Mucosa of stomach (tissue), 1 donor: ENCODE data around the gene ZFHX3.
A peak's percentile ranks its signal among the peaks of the same experiment; 100 is the strongest.

Experiments used
- H3K27me3 ChIP-seq: one replicate; pipeline ENCODE4 v1.7.0; 2013; ENCODE audit warnings: mild to moderate bottlenecking, low read length; ENCODE audit not compliant: control insufficient read depth, insufficient read depth
- H3K36me3 ChIP-seq: one replicate; pipeline ENCODE4 v1.7.0; 2013; ENCODE audit warnings: low read length; ENCODE audit not compliant: control insufficient read depth, insufficient read depth
- H3K4me1 ChIP-seq: one replicate; pipeline ENCODE4 v1.7.0; 2013; ENCODE audit warnings: mild to moderate bottlenecking, low read length; ENCODE audit not compliant: control insufficient read depth, insufficient read depth
- H3K4me3 ChIP-seq: one replicate; pipeline ENCODE4 v1.7.0; 2013; ENCODE audit warnings: low read length
- H3K9ac ChIP-seq: one replicate; pipeline ENCODE4 v1.7.0; 2013; ENCODE audit warnings: mild to moderate bottlenecking, low read length, moderate library complexity
- H3K9me3 ChIP-seq: one replicate; pipeline ENCODE4 v1.7.0; 2013; ENCODE audit warnings: mild to moderate bottlenecking, low read length, moderate library complexity; ENCODE audit not compliant: control insufficient read depth
- donor health status: Pancreatic carcinoma.

Gene ZFHX3

DNA sequence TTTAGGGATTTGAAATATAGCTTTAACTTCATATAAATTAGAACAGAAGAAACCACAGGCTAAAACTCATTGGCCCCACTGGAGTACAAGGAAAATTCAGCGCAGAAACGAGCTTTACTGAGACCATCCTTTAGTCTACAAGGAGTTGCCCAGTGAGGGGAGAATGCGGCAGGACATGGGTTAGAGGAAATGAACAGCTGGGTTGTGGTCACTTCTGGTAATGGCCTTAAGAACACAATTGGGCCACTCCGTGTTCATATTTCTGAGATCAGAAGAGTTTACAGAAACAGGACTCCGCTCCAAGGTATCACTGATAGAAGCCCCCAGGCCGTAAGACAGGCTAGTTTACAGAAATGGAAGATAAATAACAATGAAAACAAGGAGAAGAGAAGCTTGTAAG, 188.3 kb downstream of the ZFHX3 start:
- no peaks in the 10 kb centered on the region for H3K9me3 ChIP-seq
- no peaks in the 10 kb centered on the region for H3K27me3 ChIP-seq
- no peak overlapping the region for H3K9ac ChIP-seq
- no peak overlapping the region for H3K4me3 ChIP-seq
- H3K36me3 ChIP-seq = no peaks in the 10 kb centered on the region
- H3K4me1 ChIP-seq = no peaks in the 10 kb centered on the region

DNA sequence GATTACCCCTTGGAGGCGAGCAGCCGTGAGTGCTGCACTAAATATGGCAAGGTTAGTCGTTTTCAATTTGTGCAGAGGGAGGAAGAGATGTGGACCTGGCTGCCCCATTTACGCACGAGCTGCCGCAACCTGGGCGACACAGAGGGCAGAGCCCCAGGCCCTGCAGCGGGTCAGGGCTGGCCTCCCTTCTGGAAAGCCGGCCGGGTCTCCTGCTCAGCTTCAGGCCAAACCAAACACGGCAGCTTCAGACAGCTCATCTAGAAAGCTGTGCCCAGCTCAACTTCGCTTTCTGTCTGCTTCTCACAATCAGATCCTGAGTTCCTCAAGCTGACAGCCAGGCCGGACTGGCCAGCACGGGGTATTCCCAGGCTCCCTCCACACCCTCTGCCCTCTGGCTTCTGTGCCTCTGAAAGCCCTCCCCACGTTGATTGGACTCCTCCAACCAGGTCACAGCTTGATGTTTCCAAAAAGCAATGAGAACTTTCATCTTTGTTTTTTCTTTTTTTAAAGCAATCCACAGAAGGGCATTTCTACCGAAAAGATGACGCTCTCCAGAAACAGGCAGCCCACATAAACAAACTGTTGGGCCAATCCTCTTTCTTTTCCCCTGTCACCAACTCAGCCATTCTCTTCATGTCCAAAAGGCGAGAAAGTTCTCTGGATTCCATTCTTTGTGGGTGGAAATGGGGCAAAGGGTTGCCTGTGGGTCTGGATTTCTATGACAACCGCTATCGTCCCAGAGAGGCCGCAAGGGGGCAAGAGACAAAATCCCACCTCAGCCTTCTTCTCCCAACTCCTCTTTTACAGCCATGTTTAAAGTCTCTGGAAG, 189.0 kb downstream of the ZFHX3 start:
- no peak overlapping the region for H3K9ac ChIP-seq
- H3K4me3 ChIP-seq = no peak overlapping the region
- H3K36me3 ChIP-seq = no peaks in the 10 kb centered on the region
- no peaks in the 10 kb centered on the region for H3K9me3 ChIP-seq
- H3K27me3 ChIP-seq = no peaks in the 10 kb centered on the region
- H3K4me1 ChIP-seq = no peaks in the 10 kb centered on the region

GRCh38 chr16:72857834-72858664, 189.9 kb downstream of the ZFHX3 start:
- Histone ChIP-seq H3K9me3 (no peaks in the 10 kb centered on the region), H3K36me3 (no peaks in the 10 kb centered on the region), H3K27me3 (no peaks in the 10 kb centered on the region), H3K4me1 (no peaks in the 10 kb centered on the region), H3K9ac (no peak overlapping the region), H3K4me3 (no peak overlapping the region)

- Histone ChIP-seq H3K9ac (no peak overlapping the region), H3K27me3 (no peaks in the 10 kb centered on the region), H3K9me3 (no peaks in the 10 kb centered on the region), H3K4me3 (no peak overlapping the region), H3K4me1 (no peaks in the 10 kb centered on the region), H3K36me3 (no peaks in the 10 kb centered on the region)
Observed at GRCh38 chr16:72856797-72857196, 191.1 kb downstream of the ZFHX3 start.

DNA sequence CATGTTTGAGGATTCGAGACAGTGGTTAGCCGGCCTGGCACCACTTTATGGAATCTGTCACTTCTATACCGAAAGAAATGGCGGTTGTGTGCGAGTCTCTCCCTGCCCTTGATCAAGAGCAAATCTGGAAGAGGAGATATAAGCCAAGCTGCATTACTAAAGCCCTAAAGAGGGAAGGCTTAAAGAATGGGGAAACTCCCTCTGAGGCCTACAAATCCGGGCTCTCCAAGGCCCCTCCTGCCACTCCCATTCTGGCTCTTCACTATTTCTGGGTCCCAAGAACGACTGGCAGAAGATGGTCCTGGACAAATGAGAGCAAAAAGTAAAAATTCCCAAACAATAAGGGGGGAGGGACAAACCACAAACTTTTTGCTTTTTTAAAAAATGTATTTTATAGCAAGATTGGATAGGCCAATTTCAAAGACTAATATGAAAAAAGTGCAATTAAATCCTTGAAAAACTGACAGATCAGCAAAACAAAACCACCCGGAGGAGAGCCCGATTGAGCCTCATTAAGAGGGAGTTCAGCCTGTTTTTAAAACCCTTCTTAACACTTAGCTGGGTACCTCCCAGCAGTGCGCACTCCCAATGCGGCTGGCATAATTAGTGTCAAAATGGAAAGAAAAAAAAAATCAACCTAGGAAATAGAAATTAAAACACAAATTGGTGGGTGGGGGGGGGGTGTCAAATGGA, 193.5 kb downstream of the ZFHX3 start:
- no peaks in the 10 kb centered on the region for H3K36me3 ChIP-seq
- H3K9me3 ChIP-seq = no peaks in the 10 kb centered on the region
- peaks cover under 1% of the 10 kb centered on the region for H3K4me1 ChIP-seq
- no peak overlapping the region for H3K4me3 ChIP-seq
- H3K27me3 ChIP-seq = no peaks in the 10 kb centered on the region
- H3K9ac ChIP-seq = no peak overlapping the region

DNA sequence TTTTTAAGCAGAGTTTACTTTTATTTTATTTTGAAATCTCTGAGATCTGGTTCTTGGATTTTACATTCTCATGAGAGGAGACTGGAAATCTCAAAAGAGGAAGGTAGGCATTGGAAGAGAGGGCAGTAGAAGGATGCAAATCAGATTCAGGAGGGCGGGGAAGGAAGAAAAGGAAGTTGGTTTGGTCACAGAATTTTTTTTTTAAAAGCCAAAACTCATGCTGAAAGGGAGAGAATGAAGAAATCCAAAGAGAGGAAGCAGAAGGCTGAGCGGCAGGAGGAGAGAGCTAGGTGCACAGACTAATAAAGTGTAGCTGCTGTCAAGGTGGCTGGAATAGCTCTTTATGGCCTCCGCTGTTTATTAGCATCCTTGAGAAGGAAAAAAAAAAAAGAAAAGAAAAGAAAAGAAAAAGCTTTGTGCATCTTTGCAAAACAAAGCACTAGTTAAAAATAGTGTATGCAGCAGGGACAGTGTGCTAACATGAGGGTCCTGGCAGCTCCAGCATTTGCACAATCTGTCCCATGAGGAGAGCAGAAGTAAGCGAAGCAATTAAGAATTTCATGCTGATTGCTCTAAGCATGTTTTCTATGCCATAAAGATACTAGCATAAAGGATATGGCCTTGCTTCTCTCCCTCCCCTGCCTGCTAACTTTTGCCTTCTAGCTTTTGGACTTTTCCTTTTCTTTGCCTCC, 194.2 kb downstream of the ZFHX3 start:
- peaks cover 8% of the 10 kb centered on the region for H3K4me1 ChIP-seq
- no peaks in the 10 kb centered on the region for H3K36me3 ChIP-seq
- H3K4me3 ChIP-seq = no peak overlapping the region
- H3K27me3 ChIP-seq = no peaks in the 10 kb centered on the region
- no peak overlapping the region for H3K9ac ChIP-seq
- H3K9me3 ChIP-seq = no peaks in the 10 kb centered on the region

DNA sequence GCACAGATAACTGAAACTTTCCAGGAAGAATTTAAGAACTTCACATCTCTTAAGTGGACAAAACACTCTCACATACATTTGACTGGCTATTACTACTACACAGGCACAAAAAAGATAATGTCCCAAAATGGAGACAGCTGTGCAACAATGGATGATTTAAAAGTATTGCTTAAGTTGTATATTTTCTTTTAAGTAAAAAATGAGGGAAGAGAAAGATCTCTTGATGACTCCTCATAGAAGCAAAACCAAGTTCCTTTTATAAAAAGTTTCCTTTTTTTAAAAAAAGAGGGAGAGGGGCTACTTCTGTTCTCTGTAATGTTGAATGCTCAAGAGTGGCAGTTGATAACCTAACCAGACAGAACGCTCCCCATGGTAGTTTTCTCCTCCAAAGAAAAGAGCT, 195.5 kb downstream of the ZFHX3 start:
- Histone ChIP-seq H3K36me3 (no peaks in the 10 kb centered on the region), H3K9me3 (no peaks in the 10 kb centered on the region), H3K4me3 (no peak overlapping the region), H3K27me3 (no peaks in the 10 kb centered on the region), H3K4me1 (peaks cover 9% of the 10 kb centered on the region), H3K9ac (no peak overlapping the region)

- Histone ChIP-seq H3K4me1 (peaks cover 9% of the 10 kb centered on the region), H3K4me3 (no peak overlapping the region), H3K9me3 (no peaks in the 10 kb centered on the region), H3K36me3 (no peaks in the 10 kb centered on the region), H3K27me3 (no peaks in the 10 kb centered on the region), H3K9ac (no peak overlapping the region)
Observed at GRCh38 chr16:72850853-72851252, 197.1 kb downstream of the ZFHX3 start.

GRCh38 chr16:72850021-72850420, 197.9 kb downstream of the ZFHX3 start:
- no peaks in the 10 kb centered on the region for H3K27me3 ChIP-seq
- H3K4me1 ChIP-seq = peaks cover 9% of the 10 kb centered on the region
- H3K9ac ChIP-seq = no peak overlapping the region
- no peaks in the 10 kb centered on the region for H3K36me3 ChIP-seq
- H3K4me3 ChIP-seq = no peak overlapping the region
- H3K9me3 ChIP-seq = no peaks in the 10 kb centered on the region

GRCh38 chr16:72848759-72849664, 198.9 kb downstream of the ZFHX3 start:
- peak overlapping the region; percentile 29 for H3K9ac ChIP-seq
- peaks cover 9% of the 10 kb centered on the region for H3K4me1 ChIP-seq
- no peak overlapping the region for H3K4me3 ChIP-seq
- H3K36me3 ChIP-seq = no peaks in the 10 kb centered on the region
- H3K9me3 ChIP-seq = no peaks in the 10 kb centered on the region
- no peaks in the 10 kb centered on the region for H3K27me3 ChIP-seq

- no peaks in the 10 kb centered on the region for H3K27me3 ChIP-seq
- peak overlapping the region; percentile 9 for H3K9ac ChIP-seq
- peaks cover 9% of the 10 kb centered on the region for H3K4me1 ChIP-seq
- no peaks in the 10 kb centered on the region for H3K9me3 ChIP-seq
- H3K36me3 ChIP-seq = no peaks in the 10 kb centered on the region
- H3K4me3 ChIP-seq = no peak overlapping the region
Observed at GRCh38 chr16:72848028-72848400, 199.9 kb downstream of the ZFHX3 start.
